HCT116 (cell line): ENCODE results near the gene NKX6-2. TPM values are rescaled to one million over a fixed set of nuclear protein-coding genes. Genes with fewer than 3 reads are reported as not detected.

Source experiments
- ATAC-seq: fragments of 200-7000 bp; cut with Tn5 transposase; 2 replicates; pipeline ENCODE4 v1.9.1; 2020; ENCODE audit warnings: mild to moderate bottlenecking, moderate library complexity
- BruUV-seq: library from RNA; stranded (reverse); fragments of 400-500 nt; replicated peaks from 2 replicates; lab custom pipeline; 2021; lab: Mats Ljungman, UMichigan
- CTCF ChIA-PET: fragments of 300-600 bp; sonication (Branson Sonifier 250); formaldehyde crosslinking; loops from one replicate; lab custom pipeline; 2021; ENCODE audit warnings: antibody characterized with exemption; lab: Charles Lee
- POLR2A ChIA-PET: fragments of 300-600, 350-600 bp; sonication (Branson Sonifier 250); formaldehyde crosslinking; loops from one replicate; lab custom pipeline; 2021; ENCODE audit warnings: antibody characterized with exemption; lab: Charles Lee
- RAD21 ChIA-PET, 2 experiments: fragments of 300-600 bp; sonication (Branson Sonifier 250); formaldehyde crosslinking; loops; one replicate each; lab custom pipeline; 2023; ENCODE audit warnings: low total read pairs in 2 of 2; ENCODE audit not compliant: uncharacterized antibody in 2 of 2, unreplicated experiment in 2 of 2, low non-redundant PET in 1 of 2; lab: Charles Lee
- DNase-seq: peaks from one replicate; pipeline ENCODE4 v3.0.0-alpha.2; 2010; ENCODE audit warnings: low read depth, low spot score
- H2AFZ ChIP-seq: fragments of 200-600 bp; shearing (Covaris generic), sonication (generic); 2 replicates; pipeline ENCODE4 v1.6.1; 2017; ENCODE audit warnings: low read depth, mixed run types, mixed read lengths, antibody characterized with exemption, low read length; ENCODE audit not compliant: poor library complexity, severe bottlenecking
- H3K27ac ChIP-seq: 2 replicates; pipeline ENCODE4 v1.5.1; 2012; ENCODE audit warnings: low read depth, low read length
- H3K27me3 ChIP-seq: fragments of 200-600 bp; sonication (generic); 2 replicates; pipeline ENCODE4 v1.6.1; 2016; ENCODE audit warnings: mixed run types, low read length, mixed read lengths; ENCODE audit not compliant: insufficient read depth
- H3K36me3 ChIP-seq, 2 experiments: fragments of 200-500 bp in 1 of 2; fragments of 200-600 bp in 1 of 2; sonication (Bioruptor generic) in 1 of 2; sonication (generic) in 1 of 2; 2 replicates each; pipeline versions ENCODE4 v1.5.1 to v1.6.1; 2014 to 2016; ENCODE audit warnings: low read length in 2 of 2, inconsistent platforms in 1 of 2, mixed read lengths in 1 of 2, mixed run types in 1 of 2; ENCODE audit not compliant: insufficient read depth in 2 of 2, control insufficient read depth in 1 of 2
- H3K4me1 ChIP-seq, 2 experiments: fragments of 200-600 bp in 1 of 2; sonication (generic) in 1 of 2; 2 replicates each; pipeline versions ENCODE4 v1.5.1 to v1.6.1; 2012 to 2017; ENCODE audit warnings: low read length in 2 of 2, inconsistent platforms in 1 of 2, mild to moderate bottlenecking in 1 of 2, mixed read lengths in 1 of 2, mixed run types in 1 of 2, moderate library complexity in 1 of 2; ENCODE audit not compliant: insufficient read depth in 2 of 2, control insufficient read depth in 1 of 2
- H3K4me2 ChIP-seq: fragments of 200-600 bp; sonication (generic); 2 replicates; pipeline ENCODE4 v1.6.1; 2017; ENCODE audit warnings: mixed run types, low read length, mixed read lengths
- H3K4me3 ChIP-seq, 2 experiments: fragments of 200-600 bp in 1 of 2; sonication (generic) in 1 of 2; replicated peaks in 1 of 2; 2 replicates each; pipeline ENCODE4 v1.5.1; 2011 to 2016; ENCODE audit warnings: low read length in 2 of 2, control low read depth in 1 of 2, low read depth in 1 of 2, mild to moderate bottlenecking in 1 of 2, mixed read lengths in 1 of 2, mixed run types in 1 of 2
- H3K79me2 ChIP-seq: fragments of 200-600 bp; sonication (generic); 2 replicates; pipeline ENCODE4 v1.6.1; 2017; ENCODE audit warnings: mild to moderate bottlenecking, mixed run types, low read length, moderate library complexity, mixed read lengths; ENCODE audit not compliant: insufficient read depth
- H3K9ac ChIP-seq: fragments of 200-600 bp; sonication (generic); 2 replicates; pipeline ENCODE4 v1.6.1; 2016; ENCODE audit warnings: low read length, mixed read lengths
- H3K9me2 ChIP-seq: fragments of 200-600 bp; sonication (generic), shearing (Covaris generic); 2 replicates; pipeline ENCODE4 v1.6.1; 2017; ENCODE audit warnings: mixed run types, mild to moderate bottlenecking, moderate library complexity; ENCODE audit not compliant: insufficient read depth
- H3K9me3 ChIP-seq, 2 experiments: fragments of 200-500 bp in 1 of 2; fragments of 200-600 bp in 1 of 2; sonication (Bioruptor generic) in 1 of 2; sonication (generic) in 1 of 2; 2 replicates each; pipeline ENCODE4 v1.6.1; 2014 to 2017; ENCODE audit warnings: low read length in 2 of 2, mixed read lengths in 2 of 2, inconsistent platforms in 1 of 2, low read depth in 1 of 2, mild to moderate bottlenecking in 1 of 2, mixed run types in 1 of 2, moderate library complexity in 1 of 2; ENCODE audit not compliant: control insufficient read depth in 1 of 2, insufficient read depth in 1 of 2
- H4K20me1 ChIP-seq: fragments of 200-600 bp; sonication (generic), shearing (Covaris generic); 2 replicates; pipeline ENCODE4 v1.6.1; 2017; ENCODE audit warnings: mixed run types, mild to moderate bottlenecking, moderate library complexity; ENCODE audit not compliant: insufficient read depth
- ELF1 ChIP-seq: IDR thresholded peaks from 2 replicates; pipeline ENCODE4 v1.6.1; 2012; ENCODE audit warnings: low read depth, borderline replicate concordance
- EZH2 ChIP-seq: fragments of 200-600 bp; sonication (generic); IDR thresholded peaks from 2 replicates; pipeline ENCODE4 v1.6.1; 2017; ENCODE audit warnings: antibody characterized with exemption, mixed run types
- EZH2phosphoT487 ChIP-seq: fragments of 200-600 bp; IDR thresholded peaks from 2 replicates; pipeline ENCODE4 v1.6.1; 2018; ENCODE audit warnings: antibody characterized with exemption, borderline replicate concordance
- FOSL1 ChIP-seq: IDR thresholded peaks from 2 replicates; pipeline ENCODE4 v1.6.1; 2012; ENCODE audit warnings: low read depth
- POLR2AphosphoS5 ChIP-seq: IDR thresholded peaks from 2 replicates; pipeline ENCODE4 v1.6.1; 2011; ENCODE audit warnings: mild to moderate bottlenecking, low read depth, low read length, moderate library complexity
- SIN3A ChIP-seq: IDR thresholded peaks from 2 replicates; pipeline ENCODE4 v1.6.1; 2012; ENCODE audit warnings: low read depth
- YY1 ChIP-seq: IDR thresholded peaks from 2 replicates; pipeline ENCODE4 v1.6.1; 2011; ENCODE audit warnings: low read length, low read depth, moderate library complexity, mild to moderate bottlenecking; ENCODE audit not compliant: insufficient replicate concordance; ENCODE audit errors: extremely low read depth
- intact Hi-C: fragments of 100-400 bp; cut with micrococcal nuclease; formaldehyde crosslinking; loops from 2 replicates; pipeline ENCODE4 v1.10.0; 2022
- total RNA-seq: library from RNA; stranded (reverse); gene quantifications from one replicate; pipeline ENCODE4 v1.2.1, GENCODE V29; 2021; ENCODE audit not compliant: unreplicated experiment
- TF ChIP-seq, protein P1 (sequence below): IDR thresholded peaks from 2 replicates; pipeline ENCODE4 v1.6.1; 2011; ENCODE audit warnings: mild to moderate bottlenecking, low read length, moderate library complexity; ENCODE audit not compliant: insufficient replicate concordance; ENCODE audit errors: extremely low read depth
- TF ChIP-seq, protein P2 (sequence below): IDR thresholded peaks from 2 replicates; pipeline ENCODE4 v1.6.1; 2012
- TF ChIP-seq, protein P3 (sequence below): IDR thresholded peaks from 2 replicates; pipeline ENCODE4 v1.6.1; 2012
- TF ChIP-seq, protein P4 (sequence below): IDR thresholded peaks from 2 replicates; pipeline ENCODE4 v1.6.1; 2012; ENCODE audit warnings: low read depth

NKX6-2 gene
- total RNA-seq, 1 experiment from 2014 or later, result not detected

DNA sequence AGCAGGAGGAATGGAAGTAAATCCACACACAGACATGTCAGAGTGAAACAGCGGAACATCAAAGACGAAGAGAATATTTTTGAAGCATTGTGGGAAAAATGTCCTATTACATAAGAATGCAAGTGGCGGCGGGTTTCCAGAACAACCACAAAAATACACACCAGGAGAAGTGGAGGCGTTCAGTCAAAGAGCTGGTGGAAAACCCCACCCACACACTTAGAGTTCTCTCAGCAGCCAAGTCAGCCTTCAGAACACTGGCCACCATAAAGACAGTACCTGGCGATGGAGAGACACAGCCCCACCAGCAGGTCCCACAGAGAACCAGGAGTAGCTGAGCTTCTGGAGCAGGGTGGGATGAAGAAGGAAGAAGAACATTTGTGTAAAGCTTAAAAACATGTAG, 23.7 kb downstream of the NKX6-2 start (continued):
- TF ChIP-seq, protein P1, sequence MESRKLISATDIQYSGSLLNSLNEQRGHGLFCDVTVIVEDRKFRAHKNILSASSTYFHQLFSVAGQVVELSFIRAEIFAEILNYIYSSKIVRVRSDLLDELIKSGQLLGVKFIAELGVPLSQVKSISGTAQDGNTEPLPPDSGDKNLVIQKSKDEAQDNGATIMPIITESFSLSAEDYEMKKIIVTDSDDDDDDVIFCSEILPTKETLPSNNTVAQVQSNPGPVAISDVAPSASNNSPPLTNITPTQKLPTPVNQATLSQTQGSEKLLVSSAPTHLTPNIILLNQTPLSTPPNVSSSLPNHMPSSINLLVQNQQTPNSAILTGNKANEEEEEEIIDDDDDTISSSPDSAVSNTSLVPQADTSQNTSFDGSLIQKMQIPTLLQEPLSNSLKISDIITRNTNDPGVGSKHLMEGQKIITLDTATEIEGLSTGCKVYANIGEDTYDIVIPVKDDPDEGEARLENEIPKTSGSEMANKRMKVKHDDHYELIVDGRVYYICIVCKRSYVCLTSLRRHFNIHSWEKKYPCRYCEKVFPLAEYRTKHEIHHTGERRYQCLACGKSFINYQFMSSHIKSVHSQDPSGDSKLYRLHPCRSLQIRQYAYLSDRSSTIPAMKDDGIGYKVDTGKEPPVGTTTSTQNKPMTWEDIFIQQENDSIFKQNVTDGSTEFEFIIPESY, result no peak
- TF ChIP-seq, protein P2, sequence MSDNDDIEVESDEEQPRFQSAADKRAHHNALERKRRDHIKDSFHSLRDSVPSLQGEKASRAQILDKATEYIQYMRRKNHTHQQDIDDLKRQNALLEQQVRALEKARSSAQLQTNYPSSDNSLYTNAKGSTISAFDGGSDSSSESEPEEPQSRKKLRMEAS, result no peak

DNA sequence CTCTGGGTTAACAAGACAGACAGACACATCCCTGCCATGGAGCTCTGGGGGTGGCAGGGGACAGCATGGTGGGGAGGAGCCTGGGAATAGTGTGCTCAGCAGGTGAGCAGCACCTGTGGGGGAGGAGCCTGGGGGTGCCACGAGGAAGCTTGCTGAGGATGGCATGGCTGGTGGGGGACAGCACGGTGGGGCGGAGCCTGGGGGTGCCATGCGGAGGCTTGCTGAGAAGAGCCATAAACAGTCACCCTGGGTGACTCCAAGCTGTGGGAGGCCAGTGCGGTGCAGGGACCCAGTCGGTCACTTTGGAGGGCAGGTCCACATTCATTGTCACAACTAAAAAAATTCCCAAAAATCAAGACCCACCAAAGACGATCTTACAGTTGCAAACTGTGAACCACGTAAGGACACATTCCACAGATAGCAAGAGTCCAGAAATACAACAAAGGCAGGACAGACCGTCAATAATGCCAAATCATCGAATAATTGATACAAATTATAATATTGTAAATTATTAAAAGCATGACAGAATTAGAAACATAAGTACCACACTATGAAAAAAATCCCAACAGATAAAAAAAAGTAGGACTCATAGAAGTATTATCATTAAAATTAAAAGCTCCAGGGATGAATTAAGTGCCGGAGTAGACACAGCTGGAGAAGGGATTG, 24.4 kb downstream of the NKX6-2 start:
- H3K9me3 ChIP-seq, result no peaks in the 10 kb centered on the region

More for the DNA sequence above, 24.4 kb downstream of the NKX6-2 start:
- no peaks in the 10 kb centered on the region for H4K20me1 ChIP-seq
- RAD21 ChIA-PET, result no interaction called here
- H3K4me1 ChIP-seq, result no peaks in the 10 kb centered on the region
- no peak overlapping the region for H3K9ac ChIP-seq
- no peak for DNase-seq
- BruUV-seq, result no TSS peak
- H2AFZ ChIP-seq, result no peak overlapping the region
- intact Hi-C loops, result no loop called here
- no peaks in the 10 kb centered on the region for H3K79me2 ChIP-seq
- no peaks in the 10 kb centered on the region for H3K9me2 ChIP-seq
- no peak overlapping the region for H3K4me2 ChIP-seq
- H3K27me3 ChIP-seq, result no peaks in the 10 kb centered on the region
- no peaks in the 10 kb centered on the region for H3K36me3 ChIP-seq
- CTCF ChIA-PET, result no interaction called here
- H3K4me3 ChIP-seq, result no peak overlapping the region
- no peak overlapping the region for H3K27ac ChIP-seq
- no peak for ATAC-seq
- POLR2A ChIA-PET, result no interaction called here
- TF ChIP-seq FOSL1, result no peak
- TF ChIP-seq, protein P2, result no peak
- TF ChIP-seq POLR2AphosphoS5, result no peak
- TF ChIP-seq, protein P3, sequence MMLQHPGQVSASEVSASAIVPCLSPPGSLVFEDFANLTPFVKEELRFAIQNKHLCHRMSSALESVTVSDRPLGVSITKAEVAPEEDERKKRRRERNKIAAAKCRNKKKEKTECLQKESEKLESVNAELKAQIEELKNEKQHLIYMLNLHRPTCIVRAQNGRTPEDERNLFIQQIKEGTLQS, result no peak
- no peak for TF ChIP-seq YY1
- TF ChIP-seq EZH2, result no peak
- TF ChIP-seq ELF1, result no peak
- TF ChIP-seq, protein P4, sequence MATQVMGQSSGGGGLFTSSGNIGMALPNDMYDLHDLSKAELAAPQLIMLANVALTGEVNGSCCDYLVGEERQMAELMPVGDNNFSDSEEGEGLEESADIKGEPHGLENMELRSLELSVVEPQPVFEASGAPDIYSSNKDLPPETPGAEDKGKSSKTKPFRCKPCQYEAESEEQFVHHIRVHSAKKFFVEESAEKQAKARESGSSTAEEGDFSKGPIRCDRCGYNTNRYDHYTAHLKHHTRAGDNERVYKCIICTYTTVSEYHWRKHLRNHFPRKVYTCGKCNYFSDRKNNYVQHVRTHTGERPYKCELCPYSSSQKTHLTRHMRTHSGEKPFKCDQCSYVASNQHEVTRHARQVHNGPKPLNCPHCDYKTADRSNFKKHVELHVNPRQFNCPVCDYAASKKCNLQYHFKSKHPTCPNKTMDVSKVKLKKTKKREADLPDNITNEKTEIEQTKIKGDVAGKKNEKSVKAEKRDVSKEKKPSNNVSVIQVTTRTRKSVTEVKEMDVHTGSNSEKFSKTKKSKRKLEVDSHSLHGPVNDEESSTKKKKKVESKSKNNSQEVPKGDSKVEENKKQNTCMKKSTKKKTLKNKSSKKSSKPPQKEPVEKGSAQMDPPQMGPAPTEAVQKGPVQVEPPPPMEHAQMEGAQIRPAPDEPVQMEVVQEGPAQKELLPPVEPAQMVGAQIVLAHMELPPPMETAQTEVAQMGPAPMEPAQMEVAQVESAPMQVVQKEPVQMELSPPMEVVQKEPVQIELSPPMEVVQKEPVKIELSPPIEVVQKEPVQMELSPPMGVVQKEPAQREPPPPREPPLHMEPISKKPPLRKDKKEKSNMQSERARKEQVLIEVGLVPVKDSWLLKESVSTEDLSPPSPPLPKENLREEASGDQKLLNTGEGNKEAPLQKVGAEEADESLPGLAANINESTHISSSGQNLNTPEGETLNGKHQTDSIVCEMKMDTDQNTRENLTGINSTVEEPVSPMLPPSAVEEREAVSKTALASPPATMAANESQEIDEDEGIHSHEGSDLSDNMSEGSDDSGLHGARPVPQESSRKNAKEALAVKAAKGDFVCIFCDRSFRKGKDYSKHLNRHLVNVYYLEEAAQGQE, result no peak
- no peak for TF ChIP-seq SIN3A
- TF ChIP-seq EZH2phosphoT487, result no peak
